ENCODE data around the gene COMMD10. TPM values are rescaled to one million over a fixed set of nuclear protein-coding genes. Genes with fewer than 3 reads are reported as not detected.
"Not testable (repeated sequence)": the region's sequence is repeated elsewhere in the genome, so short reads cannot be mapped to it uniquely, and the experiment has no call there.

COMMD10 gene
- total RNA-seq = 35.7 and 41.5 TPM in 2 replicates

DNA sequence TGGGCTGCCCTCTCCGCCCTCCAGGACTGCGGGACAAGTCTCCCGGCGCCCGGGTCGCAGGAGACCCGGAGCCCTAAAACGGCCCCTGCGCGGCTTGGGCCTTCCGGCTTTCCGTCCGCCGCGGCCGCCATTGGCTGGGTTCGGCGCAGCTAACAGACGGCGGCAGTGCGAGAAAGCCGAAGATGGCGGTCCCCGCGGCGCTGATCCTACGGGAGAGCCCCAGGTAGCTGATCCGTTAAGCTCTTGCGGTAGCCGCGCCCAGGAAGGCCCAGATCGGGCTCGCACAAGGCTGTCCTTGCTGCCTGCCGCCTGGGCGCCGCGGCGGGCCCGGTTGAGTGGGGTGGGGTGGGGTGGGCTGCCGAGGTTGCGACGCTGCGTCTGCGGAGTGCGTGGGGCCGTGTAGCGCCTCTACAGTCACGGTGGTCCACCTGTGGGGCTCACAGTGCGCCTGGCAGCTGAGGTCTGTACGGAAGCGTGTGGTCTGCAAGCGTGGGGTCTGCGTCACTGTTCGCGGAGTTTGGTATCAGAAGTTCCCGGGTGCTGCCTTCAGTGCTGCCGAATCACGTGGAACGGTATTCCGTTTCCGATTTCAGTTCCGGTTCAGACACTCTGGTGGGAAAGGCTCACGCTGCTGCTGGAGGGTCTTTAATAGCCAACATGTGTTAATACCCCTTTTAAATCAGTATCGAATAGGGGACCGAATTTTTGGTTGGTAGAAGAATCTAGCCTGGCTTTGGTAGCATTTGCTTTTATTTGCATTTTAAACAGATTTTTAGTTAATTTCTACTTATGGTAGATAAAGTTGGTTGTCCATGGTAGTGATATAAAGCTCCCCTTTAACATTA lies at the start of gene COMMD10:
COMMD10 (plus strand) TSS at position 155 of the 845 bp plus-strand sequence.
- peak; percentile 83 for DNase-seq

DNA sequence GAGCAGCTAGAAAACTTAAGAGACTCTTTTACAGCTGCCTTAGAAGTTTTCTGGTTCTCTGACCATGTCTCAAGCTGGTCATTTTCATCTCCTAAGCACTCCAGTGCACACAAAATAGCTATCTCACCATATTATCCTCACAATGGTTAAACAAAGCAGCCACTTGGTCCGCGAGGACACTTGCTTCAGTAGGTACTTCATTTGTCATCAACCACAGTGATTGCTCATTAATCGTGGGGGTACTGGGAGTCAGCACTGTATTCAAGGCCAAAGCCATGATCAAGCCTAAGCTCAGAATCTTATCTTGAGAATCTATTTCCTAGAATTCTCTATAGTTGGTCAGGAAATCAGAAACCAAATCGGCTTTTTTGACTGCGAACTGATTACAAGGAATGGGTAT lies 49.7 kb upstream of the COMMD10 start:
- no peak for DNase-seq

- peak; percentile 23 for DNase-seq
Observed at GRCh38 chr5:116037236-116037822, 47.5 kb upstream of the COMMD10 start.

DNA sequence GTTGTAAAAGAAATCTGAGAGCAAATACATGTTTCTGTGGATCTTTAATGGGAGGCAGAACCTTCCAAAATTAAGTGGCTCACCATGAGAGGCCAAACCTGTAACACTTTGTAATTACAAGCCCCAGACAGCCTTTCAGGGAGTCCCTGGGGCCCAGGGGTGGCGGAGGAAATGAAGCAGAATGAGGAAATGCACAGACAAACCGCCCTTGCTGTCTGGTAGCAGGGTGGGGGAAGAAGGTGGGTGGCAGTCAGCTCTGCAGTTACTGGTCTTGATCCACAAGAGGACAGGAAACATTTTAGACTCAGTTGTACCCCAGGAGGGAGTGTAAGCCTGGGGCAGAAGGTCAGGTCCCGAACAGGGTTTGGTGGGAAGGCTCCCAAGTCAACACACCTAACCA lies 46.0 kb upstream of the COMMD10 start:
- DNase-seq = no peak

DNA sequence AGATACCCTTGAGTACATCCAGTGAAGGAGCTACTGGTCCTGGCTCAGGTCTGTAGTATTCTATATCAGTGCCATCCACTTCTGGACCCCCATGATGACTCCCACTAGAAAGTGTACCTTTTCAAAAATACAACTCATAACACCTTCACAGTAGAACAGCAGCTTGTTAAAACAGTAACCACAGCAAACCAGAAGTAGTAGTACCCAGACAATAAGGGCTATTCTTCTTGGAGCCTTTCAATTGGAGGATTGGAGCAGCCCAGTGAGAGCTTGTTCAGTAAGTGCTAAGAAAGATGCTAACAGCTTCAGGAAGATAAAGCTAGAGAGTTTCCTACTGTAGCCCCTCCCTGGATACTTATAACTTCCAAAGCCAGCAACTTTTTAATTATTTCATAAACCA lies 42.5 kb upstream of the COMMD10 start:
- DNase-seq = no peak

DNA sequence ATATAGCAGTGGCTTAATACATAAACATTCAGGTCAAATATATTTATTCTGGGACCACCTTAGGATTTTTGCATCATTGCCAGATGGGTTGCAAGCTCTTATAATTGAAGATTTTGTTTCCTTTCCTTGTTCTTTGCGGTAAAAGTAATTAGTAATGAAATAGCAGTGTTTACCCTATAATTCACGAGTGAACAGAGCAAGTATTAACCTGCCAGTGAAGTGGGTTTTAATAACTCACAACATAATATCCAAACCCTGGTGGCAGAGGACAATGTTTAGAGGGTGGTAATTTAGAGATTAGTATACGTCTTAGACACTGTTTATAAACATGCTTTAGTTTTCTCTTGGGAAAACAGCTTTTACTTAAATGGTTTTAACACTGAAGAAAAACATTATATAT lies 40.8 kb upstream of the COMMD10 start:
- DNase-seq = no peak

GRCh38 chr5:116045821-116046220 lies 39.0 kb upstream of the COMMD10 start:
- no peak for DNase-seq

DNA sequence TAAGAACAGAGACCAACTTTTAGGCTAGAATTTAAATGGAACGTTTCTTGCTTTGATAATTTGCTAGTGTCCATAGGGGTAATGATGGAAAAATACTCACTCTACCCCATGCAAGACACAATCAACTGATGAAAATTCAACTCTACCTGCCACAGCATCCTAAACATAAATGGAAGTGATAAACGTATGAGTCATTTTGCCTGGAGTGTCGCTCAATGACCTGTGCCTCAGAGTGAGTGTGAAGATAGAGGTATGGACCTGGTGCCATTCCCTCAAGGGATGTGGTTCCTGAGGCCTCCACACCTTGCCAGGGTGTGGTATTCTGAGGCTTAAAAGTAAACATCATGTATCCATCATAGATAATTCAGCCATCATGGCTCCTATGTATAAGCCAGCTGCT lies 38.6 kb upstream of the COMMD10 start:
- DNase-seq = no peak

DNA sequence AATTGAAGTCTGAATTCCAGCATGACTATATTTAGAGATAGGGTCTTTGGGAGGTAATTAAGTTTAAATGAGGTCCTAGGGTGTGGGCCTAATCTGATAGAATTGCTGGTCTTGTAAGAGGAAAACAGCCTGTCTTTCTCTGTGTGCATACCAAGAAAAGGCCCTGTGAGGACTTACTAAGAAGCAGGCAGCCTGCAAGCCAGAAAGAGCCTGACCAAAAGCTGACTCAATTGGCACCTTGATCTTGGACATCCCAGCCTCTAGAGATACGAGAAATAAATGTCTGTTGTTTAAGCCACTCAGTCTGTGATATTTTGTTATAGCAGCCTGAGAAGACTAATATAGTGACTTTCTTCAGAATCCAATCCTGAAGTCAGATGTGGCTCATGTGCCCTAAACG lies 38.0 kb upstream of the COMMD10 start:
- DNase-seq = no peak

GRCh38 chr5:116058346-116058936 lies 26.4 kb upstream of the COMMD10 start:
- no peak for DNase-seq

DNA sequence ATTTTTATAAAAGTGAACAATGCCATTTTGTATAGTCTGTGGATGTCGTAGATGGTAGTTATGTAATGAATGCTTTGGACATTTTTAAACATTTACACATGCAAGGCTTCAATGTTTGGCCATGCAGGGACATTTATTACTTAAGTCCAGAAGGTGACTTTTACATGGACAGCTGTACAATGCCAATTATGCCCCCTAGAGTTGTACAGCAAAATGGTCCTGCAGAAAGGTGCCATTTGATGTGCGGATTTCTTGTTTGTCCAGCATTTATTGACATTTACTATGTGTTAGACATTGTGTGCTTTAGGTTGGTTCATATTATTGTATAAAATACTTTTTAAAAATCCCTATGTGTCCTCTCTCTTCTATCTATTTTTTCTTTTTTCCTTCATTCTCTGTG lies 22.5 kb upstream of the COMMD10 start:
- DNase-seq = no peak

DNA sequence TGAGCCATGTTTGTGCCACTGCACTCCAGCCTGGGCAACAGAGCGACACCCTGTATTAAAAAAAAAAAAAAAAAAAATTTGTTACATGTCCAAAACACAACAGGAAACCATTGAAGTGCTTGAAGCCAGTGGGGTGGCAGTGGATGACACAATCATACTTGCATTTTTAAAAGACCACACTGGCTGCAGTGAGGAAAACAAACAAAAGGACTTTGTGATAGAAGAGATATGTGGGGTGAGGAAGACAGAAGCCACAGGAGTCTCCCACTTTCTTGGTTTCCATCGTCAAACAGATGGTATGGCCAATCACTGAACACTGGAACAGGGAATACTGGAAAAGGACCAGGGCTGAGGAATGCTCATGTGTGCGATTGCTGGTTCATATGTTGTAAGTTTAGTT lies 20.9 kb upstream of the COMMD10 start:
- DNase-seq = no peak

DNA sequence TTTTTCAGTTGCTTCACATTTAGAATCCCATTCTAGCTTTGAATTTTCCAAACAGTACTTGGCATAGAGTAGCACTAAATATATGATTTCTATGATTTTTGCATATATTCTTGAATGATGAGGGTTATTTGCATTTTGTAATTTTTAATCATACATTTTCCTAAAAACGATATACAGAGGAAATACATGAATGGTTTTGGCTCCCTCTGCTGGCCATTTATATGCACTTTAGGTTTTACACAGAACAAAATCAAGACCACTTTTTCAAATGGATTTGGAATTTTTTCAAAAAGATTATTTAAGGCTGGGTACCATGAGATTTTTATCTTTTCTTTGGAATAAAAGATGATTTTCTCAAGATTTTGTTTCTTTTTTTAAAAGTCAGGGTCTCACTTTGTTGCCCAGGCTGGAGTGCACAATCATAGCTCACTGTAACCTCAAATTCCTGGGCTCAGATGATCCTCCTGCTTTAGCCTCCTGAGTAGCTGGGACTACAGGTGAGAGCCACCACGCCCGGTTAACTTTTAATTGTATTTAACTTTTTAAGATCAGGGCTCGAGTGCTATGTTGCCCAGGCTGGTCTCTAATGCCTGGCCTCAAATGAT lies 16.7 kb upstream of the COMMD10 start:
- DNase-seq = peak; percentile 79

DNA sequence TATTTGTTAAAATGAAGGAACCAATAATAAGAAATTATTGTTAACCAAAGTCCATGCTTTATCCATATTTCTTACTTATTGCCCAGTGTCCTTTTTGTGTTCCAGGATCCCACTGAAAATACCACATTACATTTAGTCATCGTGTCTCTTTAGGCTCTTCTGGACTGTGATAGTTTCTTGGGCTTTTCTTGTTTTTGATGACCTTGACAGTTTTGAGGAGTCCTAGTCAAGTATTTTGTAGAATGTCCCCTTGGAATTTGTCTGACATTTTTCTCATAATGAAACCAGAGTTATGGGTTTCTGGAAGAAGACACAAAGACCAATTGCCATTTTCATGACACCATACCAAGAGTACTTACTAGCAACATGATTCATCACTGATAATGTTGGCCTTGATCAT lies 13.6 kb upstream of the COMMD10 start:
- DNase-seq = no peak

DNA sequence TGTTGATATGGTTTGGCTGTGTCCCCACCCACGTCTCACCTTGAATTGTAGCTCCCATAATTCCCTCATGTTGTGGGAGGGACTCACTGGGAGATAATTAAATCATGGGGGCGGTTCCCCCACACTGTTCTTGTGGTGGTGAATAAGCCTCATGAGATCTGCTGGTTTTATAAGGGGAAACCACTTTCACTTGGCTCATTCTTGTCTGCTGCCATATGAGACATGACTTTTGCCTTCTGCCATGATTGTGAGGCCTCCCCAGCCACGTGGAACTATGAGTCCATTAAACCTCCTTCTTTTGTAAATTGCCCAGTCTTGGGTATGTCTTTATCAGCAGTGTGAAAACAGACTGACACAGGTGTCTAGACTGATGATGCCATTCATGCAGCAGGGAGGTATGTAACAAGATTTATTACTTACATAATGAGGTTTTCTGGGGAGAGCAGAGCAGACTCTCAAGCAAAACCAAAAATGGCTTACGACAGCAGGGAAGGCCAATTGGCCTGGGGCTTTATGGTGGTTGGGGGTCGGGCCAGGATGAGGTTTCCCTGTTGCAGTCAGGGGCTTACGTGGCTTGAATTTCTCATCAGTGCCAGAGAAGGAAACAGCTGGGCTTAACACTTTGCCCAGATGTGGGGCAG lies 9.5 kb upstream of the COMMD10 start:
- no peak for DNase-seq

DNA sequence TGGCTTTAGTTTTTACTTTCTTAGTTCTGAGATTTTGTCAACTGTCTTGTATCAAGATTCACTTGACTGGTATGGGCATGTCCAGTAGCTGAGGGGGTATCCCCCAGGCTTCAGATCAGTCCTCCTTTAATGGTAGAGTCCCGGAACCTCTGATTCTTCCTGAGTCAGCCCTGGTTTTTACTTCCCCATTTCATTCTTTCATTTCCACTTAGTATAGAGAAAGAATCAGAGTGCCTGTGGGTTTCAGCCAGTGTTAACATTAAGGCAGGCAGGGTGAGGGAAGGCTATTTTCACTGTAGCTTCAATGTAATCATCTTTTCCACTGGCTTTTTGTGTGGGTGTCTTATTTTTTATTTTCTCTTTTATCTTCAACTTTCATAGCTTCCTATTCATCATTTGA lies 8.3 kb upstream of the COMMD10 start:
- DNase-seq = no peak

GRCh38 chr5:116078199-116078598 lies 6.6 kb upstream of the COMMD10 start:
- DNase-seq = no peak

DNA sequence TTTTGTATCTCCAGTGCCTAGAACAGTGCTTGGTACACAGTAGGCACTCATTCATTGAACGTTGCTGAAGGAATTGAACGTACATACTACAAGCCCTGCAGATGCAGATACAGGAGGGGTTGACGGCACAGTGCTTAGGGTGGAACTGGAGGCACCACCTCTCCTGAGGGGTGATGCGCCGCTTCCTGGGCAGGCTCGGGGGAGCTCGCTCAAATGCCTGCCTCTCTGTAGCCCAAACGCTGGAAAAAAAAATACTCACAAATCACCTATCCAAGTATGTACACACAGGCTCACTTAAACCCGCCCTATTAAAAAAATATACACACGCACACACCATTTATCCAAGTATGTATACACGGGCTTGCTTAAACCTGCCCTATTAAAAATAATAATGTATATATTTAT lies 536 bp upstream of the COMMD10 start:
- DNase-seq = peak; percentile 35

DNA sequence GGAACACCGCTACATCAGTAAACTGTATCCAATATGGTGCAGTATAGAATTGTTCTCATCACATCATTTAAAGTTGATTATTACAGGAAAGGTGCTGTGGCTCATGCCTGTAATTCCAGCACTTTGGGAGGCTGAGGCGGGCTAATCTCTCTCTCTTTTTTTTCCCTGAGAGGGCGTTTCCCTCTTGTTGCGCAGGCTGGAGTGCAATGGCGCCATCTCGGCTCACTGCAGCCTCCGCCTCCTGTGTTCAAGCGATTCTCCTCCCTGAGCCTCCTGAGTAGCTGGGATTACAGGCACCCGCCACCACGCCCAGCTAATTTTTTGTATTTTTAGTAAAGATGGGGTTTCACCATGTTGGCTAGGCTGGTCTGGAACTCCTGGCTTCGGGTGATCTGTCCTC lies 1.5 kb downstream of the COMMD10 start:
- not testable (repeated sequence) for DNase-seq

- peak; percentile 6 for DNase-seq
Observed at GRCh38 chr5:116088062-116088461, 3.2 kb downstream of the COMMD10 start.

DNA sequence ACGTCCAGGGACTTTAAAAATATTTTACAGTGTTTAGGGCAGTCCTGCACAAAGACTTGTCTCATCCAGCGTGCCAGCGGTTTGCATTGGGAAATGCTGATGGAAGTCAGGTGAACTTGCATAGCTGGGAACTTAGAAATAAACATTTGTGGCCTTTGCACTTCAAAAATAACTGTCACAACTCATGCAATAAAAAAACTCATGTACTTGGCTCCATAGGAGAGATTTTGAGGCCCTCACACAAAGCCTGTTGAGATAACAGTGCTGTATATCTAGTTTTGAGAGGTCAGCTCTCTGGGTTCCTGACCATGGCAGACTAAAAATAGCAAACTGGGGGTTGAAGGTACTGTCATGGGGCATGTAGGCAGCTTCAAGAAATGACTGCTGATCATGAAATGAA lies 5.5 kb downstream of the COMMD10 start:
- DNase-seq = no peak

DNA sequence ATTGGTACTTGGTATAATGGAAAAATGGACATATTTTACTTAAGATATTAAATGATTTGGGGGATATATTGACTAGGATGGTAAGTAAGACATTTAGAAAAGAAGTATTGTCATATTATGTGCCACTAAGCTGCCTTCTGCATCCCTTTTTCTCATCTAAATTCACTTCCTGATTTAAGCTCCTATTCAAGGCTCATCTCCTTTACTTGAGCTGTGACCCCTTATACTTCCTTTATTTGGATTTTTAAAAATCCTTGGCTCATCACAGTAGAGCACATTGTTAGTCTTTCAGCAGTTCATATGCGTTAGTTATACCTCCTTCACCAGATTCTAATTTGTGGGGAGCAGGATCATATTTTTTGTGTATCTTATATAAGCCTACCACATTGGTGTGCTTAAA lies 6.6 kb downstream of the COMMD10 start:
- DNase-seq = no peak

GRCh38 chr5:116097301-116097700 lies 12.5 kb downstream of the COMMD10 start:
- no peak for DNase-seq
